ENCODE results near the gene RSPO4. TPM values are rescaled to one million over a fixed set of nuclear protein-coding genes. Genes with fewer than 3 reads are reported as not detected.

RSPO4 gene
- total and polyA plus RNA-seq, 2 experiments from 2014 or later = 2.8 to 4.5 TPM

DNA sequence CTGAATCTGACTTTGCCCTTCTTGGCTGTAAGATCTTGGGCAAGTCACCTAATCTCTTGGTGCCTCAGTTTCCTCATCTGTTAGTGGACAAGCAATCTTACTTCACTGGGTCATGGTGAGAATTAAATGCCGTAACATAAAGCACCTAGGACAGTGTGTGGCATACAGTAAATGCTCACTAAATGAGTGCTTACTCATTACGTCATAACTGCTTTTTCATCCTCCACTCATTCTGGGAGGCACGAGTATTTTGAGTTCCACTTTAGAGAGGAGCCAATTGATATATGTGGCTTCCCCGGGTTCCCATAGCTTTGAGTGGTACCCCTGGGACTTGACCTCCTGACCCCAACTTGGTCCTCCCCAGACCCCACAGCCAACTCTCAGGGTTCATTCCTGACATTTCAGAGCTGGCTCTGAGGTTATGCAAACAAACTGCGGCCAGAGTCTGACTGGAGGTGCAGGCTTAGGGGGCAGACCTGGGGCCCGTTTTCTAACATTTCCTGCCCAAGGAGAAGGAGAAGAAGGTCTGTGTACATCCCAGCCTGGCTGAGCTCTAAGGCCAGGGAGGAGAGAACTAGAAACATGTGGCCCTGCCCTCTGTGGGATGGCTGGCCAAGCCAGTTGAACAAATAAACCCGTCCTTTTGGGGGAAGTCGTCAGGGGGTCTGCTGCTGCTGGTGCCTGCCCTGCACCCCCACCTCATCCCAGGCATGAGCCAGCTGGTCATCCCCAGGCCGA lies 91.8 kb downstream of the RSPO4 start:
- ATAC-seq (no peak), DNase-seq (ENCODE audit: low spot score) (no peak)
- H3K4me2 ChIP-seq = no peak overlapping the region
- H3K36me3 Mint-ChIP-seq (ENCODE audit: low read depth) = no peaks in the 10 kb centered on the region
- no peak overlapping the region for H2AFZ ChIP-seq
- no peaks in the 10 kb centered on the region for H3K36me3 ChIP-seq (ENCODE audit: insufficient read depth)
- no peaks in the 10 kb centered on the region; the same call in 2 of the 3 replicates for H3K9me3 Mint-ChIP-seq
- H3K4me3 ChIP-seq = no peak overlapping the region
- H3K4me3 Mint-ChIP-seq = no peak overlapping the region
- no peaks in the 10 kb centered on the region for H3K27me3 ChIP-seq (ENCODE audit: insufficient read depth)
- H3K79me2 ChIP-seq (replicated peaks; ENCODE audit: insufficient read depth) = no peaks in the 10 kb centered on the region
- peaks cover 13% of the 10 kb centered on the region; the same call in 2 of the 3 replicates for H3K4me1 Mint-ChIP-seq
- no peaks in the 10 kb centered on the region for H3K9me2 ChIP-seq (ENCODE audit: insufficient read depth)
- H3K27me3 Mint-ChIP-seq (ENCODE audit: insufficient read depth, low read depth, poor library complexity) = peaks cover 9% of the 10 kb centered on the region
- H3K27ac Mint-ChIP-seq = no peak overlapping the region
- no peaks in the 10 kb centered on the region for H4K20me1 ChIP-seq (replicated peaks; ENCODE audit: insufficient read depth)
- H3K4me1 ChIP-seq (ENCODE audit: insufficient read depth) = no peaks in the 10 kb centered on the region
- H3F3A ChIP-seq (replicated peaks; ENCODE audit: low read depth) = no peaks in the 10 kb centered on the region
- H3K27ac ChIP-seq (ENCODE audit: low read depth) = no peak overlapping the region
- TF ChIP-seq POLR2AphosphoS5 (IDR thresholded peaks at IDR 0.05; ENCODE audit: low read depth) (no peak), EZH2phosphoT487 (IDR thresholded peaks at IDR 0.05; ENCODE audit: unreplicated experiment) (no peak), REST (IDR thresholded peaks at IDR 0.05; ENCODE audit: unreplicated experiment) (no peak), ZNF462 (CRISPR knock-in tag; IDR thresholded peaks at IDR 0.05) (no peak), NANOG (IDR thresholded peaks at IDR 0.05; ENCODE audit: borderline replicate concordance) (no peak), ZNF114 (CRISPR knock-in tag; IDR thresholded peaks at IDR 0.05) (no peak)

Data from GM23338 (cell line).